ENCODE data around the gene PITX1. TPM values are rescaled to one million over a fixed set of nuclear protein-coding genes. Genes with fewer than 3 reads are reported as not detected.
"Not testable (repeated sequence)": the region's sequence is repeated elsewhere in the genome, so short reads cannot be mapped to it uniquely, and the experiment has no call there.

Gene PITX1
- total and polyA plus RNA-seq, 2 donors (not counting 1 experiment from before 2014, with no cell fraction given) = 0.13 TPM; not detected in 1

GRCh38 chr5:134992148-134992547 lies 41.9 kb downstream of the PITX1 start:
- intact Hi-C loops (cut with micrococcal nuclease) = no loop called here
- POLR2A ChIA-PET = no interaction called here
- WGBS (ENCODE audit: insufficient coverage) = 95% methylated on average over 4 of the region's 5 CpGs

GRCh38 chr5:134990183-134990582 lies 43.8 kb downstream of the PITX1 start:
- CTCF ChIA-PET; H3K27ac ChIP-seq (ENCODE audit: low read length in 2 of 2); H3K9me3 Mint-ChIP-seq (ENCODE audit: insufficient read depth); H3K79me2 ChIP-seq (ENCODE audit: control insufficient read depth, insufficient read depth, low read length); H3K27ac Mint-ChIP-seq; H3K36me3 ChIP-seq (replicated peaks in 1 of 2; ENCODE audit: control extremely low read depth in 1 of 2, control insufficient read depth in 1 of 2, extremely low read depth in 1 of 2, insufficient read depth in 2 of 2, low read length in 1 of 2); H3K4me2 ChIP-seq (replicated peaks; ENCODE audit: low read depth, low read length, poor library complexity, severe bottlenecking); H3K4me3 ChIP-seq (ENCODE audit: control extremely low read depth in 1 of 5, extremely low read depth in 1 of 5, insufficient read depth in 1 of 5, low read depth in 2 of 5, low read length in 4 of 5); POLR2A ChIA-PET; H3K9me3 ChIP-seq (ENCODE audit: control extremely low read depth in 1 of 3, control insufficient read depth in 2 of 3, insufficient read depth in 1 of 3, low read length in 2 of 3); H3K9ac ChIP-seq (ENCODE audit: low read length); H2AFZ ChIP-seq (ENCODE audit: insufficient read depth, low read depth, low read length, poor library complexity, severe bottlenecking); intact Hi-C loops (cut with micrococcal nuclease); DNase-seq; H4K20me1 ChIP-seq (ENCODE audit: control insufficient read depth, insufficient read depth, low read length, poor library complexity, severe bottlenecking); ATAC-seq (ENCODE audit: low read depth); H3K27me3 ChIP-seq (replicated peaks in 1 of 4; ENCODE audit: control extremely low read depth in 1 of 4, control insufficient read depth in 3 of 4, insufficient read depth in 4 of 4, low read length in 3 of 4); H3K27me3 Mint-ChIP-seq; H3K4me3 Mint-ChIP-seq: not testable (repeated sequence)
- 87% methylated on average over 2 of the region's 5 CpGs for WGBS (ENCODE audit: insufficient coverage)
- peaks cover 7 to 10% of the 10 kb centered on the region in 2 donors for H3K4me1 ChIP-seq (ENCODE audit: control insufficient read depth in 2 of 2, insufficient read depth in 2 of 2, low read length in 2 of 2)
- peaks cover 13% of the 10 kb centered on the region for H3K4me1 Mint-ChIP-seq

More at GRCh38 chr5:134992148-134992547, 41.9 kb downstream of the PITX1 start:
- Mint-ChIP-seq H3K27me3 (no peaks in the 10 kb centered on the region), H3K9me3 (ENCODE audit: insufficient read depth) (peaks cover 5% of the 10 kb centered on the region), H3K4me1 (peaks cover 17% of the 10 kb centered on the region), H3K4me3 (no peak overlapping the region), H3K27ac (no peak overlapping the region)
- no peak overlapping the region for H3K27ac ChIP-seq (ENCODE audit: low read length in 2 of 2)
- ATAC-seq (ENCODE audit: low read depth) = no peak
- no peaks in the 10 kb centered on the region for H3K79me2 ChIP-seq (ENCODE audit: control insufficient read depth, insufficient read depth, low read length)
- no peaks in the 10 kb centered on the region for H3K9me3 ChIP-seq (ENCODE audit: control extremely low read depth in 1 of 3, control insufficient read depth in 2 of 3, insufficient read depth in 1 of 3, low read length in 2 of 3)
- no peaks in the 10 kb centered on the region for H3K36me3 ChIP-seq (replicated peaks in 1 of 2; ENCODE audit: control extremely low read depth in 1 of 2, control insufficient read depth in 1 of 2, extremely low read depth in 1 of 2, insufficient read depth in 2 of 2, low read length in 1 of 2)
- no peak for TF ChIP-seq EZH2 (IDR thresholded peaks at IDR 0.05; ENCODE audit: borderline replicate concordance, insufficient read depth, low read depth, low read length, poor library complexity, severe bottlenecking)
- no peak for TF ChIP-seq CTCF (IDR thresholded peaks at IDR 0.05)
- no peaks in the 10 kb centered on the region for H4K20me1 ChIP-seq (ENCODE audit: control insufficient read depth, insufficient read depth, low read length, poor library complexity, severe bottlenecking)
- DNase-seq = no peak
- H3K27me3 ChIP-seq (replicated peaks in 1 of 4; ENCODE audit: control extremely low read depth in 1 of 4, control insufficient read depth in 3 of 4, insufficient read depth in 4 of 4, low read length in 3 of 4) = no peaks in the 10 kb centered on the region
- peaks cover 10 to 11% of the 10 kb centered on the region in 2 donors for H3K4me1 ChIP-seq (ENCODE audit: control insufficient read depth in 2 of 2, insufficient read depth in 2 of 2, low read length in 2 of 2)
- H3K4me2 ChIP-seq (replicated peaks; ENCODE audit: low read depth, low read length, poor library complexity, severe bottlenecking) = no peak overlapping the region
- CTCF ChIA-PET = interaction anchor here (0.7 kb wide), 1 partner anchor 50 kb away, joined by 4 read pairs; no protein-coding TSS in a partner anchor
- no peak overlapping the region for H3K9ac ChIP-seq (ENCODE audit: low read length)
- H3K4me3 ChIP-seq (ENCODE audit: control extremely low read depth in 1 of 5, extremely low read depth in 1 of 5, insufficient read depth in 1 of 5, low read depth in 2 of 5, low read length in 4 of 5) = no peak overlapping the region
- no peak overlapping the region for H2AFZ ChIP-seq (ENCODE audit: insufficient read depth, low read depth, low read length, poor library complexity, severe bottlenecking)
